HepG2 (cell line): Measurements from ENCODE around the gene WDR82. TPM values are rescaled to one million over a fixed set of nuclear protein-coding genes. Genes with fewer than 3 reads are reported as not detected.

Experiments used
- ATAC-seq: fragments of 200-7000 bp; cut with Tn5 transposase; 3 replicates; pipeline ENCODE4 v1.9.1; 2020; ENCODE audit warnings: mild to moderate bottlenecking, moderate library complexity
- BruUV-seq: library from RNA; stranded (reverse); fragments of 400-500 nt; replicated peaks from 2 replicates; lab custom pipeline; 2021; lab: Mats Ljungman, UMichigan
- CTCF ChIA-PET: fragments of 300-600 bp; formaldehyde crosslinking; extraction: SDS; loops from one replicate; lab custom pipeline; 2021; ENCODE audit warnings: low total read pairs, inconsistent platforms, low intra/inter-chr PET ratio; lab: Yijun Ruan, JAX
- POLR2A ChIA-PET: fragments of 350-600 bp; sonication (Branson Sonifier 250); formaldehyde crosslinking; loops from one replicate; lab custom pipeline; 2020; ENCODE audit warnings: antibody characterized with exemption, inconsistent platforms; lab: Yijun Ruan, JAX
- DNase-seq: peaks from one replicate; pipeline ENCODE4 v3.0.0-alpha.2; 2015; ENCODE audit warnings: low spot score
- FAIRE-seq: peaks from 3 replicates; lab custom pipeline; 2011; peaks lifted over from hg19 to GRCh38; lab: Jason Lieb, UNC
- H2AFZ ChIP-seq: one replicate; pipeline ENCODE4 v1.6.1; 2011; ENCODE audit warnings: low read length, inconsistent platforms
- H3K27ac ChIP-seq: fragments of 300-600 bp; 3 replicates; pipeline ENCODE4 v1.8.0; 2011; ENCODE audit warnings: mixed run types, mild to moderate bottlenecking, mixed read lengths, low read length, inconsistent platforms; ENCODE audit not compliant: insufficient read depth; ENCODE audit errors: extremely low read length
- H3K27me3 ChIP-seq, 2 experiments: fragments of 200-600 bp in 1 of 2; 2 replicates in 1 of 2; 3 replicates in 1 of 2; pipeline versions ENCODE4 v1.6.0 to v1.8.0; 2011; ENCODE audit warnings: low read length in 2 of 2, mild to moderate bottlenecking in 2 of 2, moderate library complexity in 2 of 2, inconsistent platforms in 1 of 2; ENCODE audit not compliant: insufficient read depth in 2 of 2, control insufficient read depth in 1 of 2
- H3K36me3 ChIP-seq, 2 experiments: fragments of 200-600 bp in 1 of 2; replicated peaks in 1 of 2; 2 replicates in 1 of 2; 3 replicates in 1 of 2; pipeline versions ENCODE4 v1.5.1 to v1.8.0; 2011; ENCODE audit warnings: low read length in 2 of 2, inconsistent platforms in 1 of 2; ENCODE audit not compliant: insufficient read depth in 2 of 2, control insufficient read depth in 1 of 2
- H3K4me1 ChIP-seq: 2 replicates; pipeline ENCODE4 v1.5.1; 2012; ENCODE audit warnings: low read length, inconsistent platforms; ENCODE audit not compliant: insufficient read depth
- H3K4me2 ChIP-seq: 2 replicates; pipeline ENCODE4 v1.6.0; 2011; ENCODE audit warnings: low read depth, low read length, inconsistent platforms
- H3K4me3 ChIP-seq, 3 experiments: fragments of 200-600 bp in 1 of 3; sonication (generic), shearing (Covaris generic) in 1 of 3; replicated peaks in 1 of 3; 2 replicates each; pipeline ENCODE4 v1.5.1; 2011 to 2016; ENCODE audit warnings: low read length in 3 of 3, inconsistent platforms in 2 of 3, low read depth in 2 of 3, mild to moderate bottlenecking in 2 of 3, control low read depth in 1 of 3, mixed read lengths in 1 of 3; ENCODE audit not compliant: insufficient read depth in 1 of 3
- H3K79me2 ChIP-seq: one replicate; pipeline ENCODE4 v1.6.1; 2011; ENCODE audit warnings: low read length, inconsistent platforms; ENCODE audit not compliant: insufficient read depth
- H3K9ac ChIP-seq: 2 replicates; pipeline ENCODE4 v1.6.0; 2011; ENCODE audit warnings: mild to moderate bottlenecking, low read depth, low read length, inconsistent platforms; ENCODE audit not compliant: insufficient read depth
- H3K9me3 ChIP-seq: 2 replicates; pipeline ENCODE4 v1.5.1; 2012; ENCODE audit warnings: mild to moderate bottlenecking, low read length
- H4K20me1 ChIP-seq: 2 replicates; pipeline ENCODE4 v1.6.0; 2011; ENCODE audit warnings: inconsistent platforms, mild to moderate bottlenecking, low read length, moderate library complexity; ENCODE audit not compliant: insufficient read depth
- AKAP8 ChIP-seq: sonication (generic); formaldehyde crosslinking; IDR thresholded peaks from 2 replicates; pipeline ENCODE4 v1.5.1; 2020; ENCODE audit warnings: mild to moderate bottlenecking, missing genetic modification reagents
- BORCS8-MEF2B ChIP-seq: sonication (generic); formaldehyde crosslinking; IDR thresholded peaks from 2 replicates; pipeline ENCODE4 v1.8.0; 2022; ENCODE audit warnings: mild to moderate bottlenecking, missing genetic modification reagents
- KDM5B ChIP-seq: sonication (generic); formaldehyde crosslinking; IDR thresholded peaks from 2 replicates; pipeline ENCODE4 v1.4.0; 2020; ENCODE audit warnings: missing genetic modification reagents, mild to moderate bottlenecking, borderline replicate concordance
- MAFK ChIP-seq, 2 experiments: IDR thresholded peaks in 1 of 2; conservative IDR thresholded peaks in 1 of 2; 2 replicates each; pipeline ENCODE4 v1.6.1; 2011; ENCODE audit warnings: improper control_type of control experiment in 2 of 2, low read length in 2 of 2
- MYNN ChIP-seq: sonication (generic); formaldehyde crosslinking; IDR thresholded peaks from 2 replicates; pipeline ENCODE4 v1.4.0; 2020; ENCODE audit warnings: mild to moderate bottlenecking, low read depth, missing genetic modification reagents
- NCOA2 ChIP-seq: sonication (generic); formaldehyde crosslinking; IDR thresholded peaks from 2 replicates; pipeline ENCODE4 v1.8.0; 2022; ENCODE audit warnings: inconsistent platforms
- NFKBIZ ChIP-seq: IDR thresholded peaks from 2 replicates; pipeline ENCODE4 v1.6.1; 2018; ENCODE audit warnings: missing genetic modification reagents, missing compliant biosample characterization
- POLR2A ChIP-seq, 2 experiments: IDR thresholded peaks; 2 replicates each; pipeline ENCODE4 v1.6.1; 2011; ENCODE audit warnings: low read depth in 2 of 2, low read length in 2 of 2, mild to moderate bottlenecking in 1 of 2, moderate library complexity in 1 of 2; ENCODE audit not compliant: insufficient read depth in 1 of 2
- REL ChIP-seq: sonication (generic); formaldehyde crosslinking; conservative IDR thresholded peaks from 2 replicates; pipeline ENCODE4 v1.8.0; 2022; ENCODE audit warnings: mild to moderate bottlenecking, missing genetic modification reagents, moderate library complexity
- TARDBP ChIP-seq: sonication (generic); formaldehyde crosslinking; IDR thresholded peaks from 2 replicates; pipeline ENCODE4 v1.8.0; 2022; ENCODE audit warnings: mild to moderate bottlenecking, missing genetic modification reagents
- TOPORS ChIP-seq: sonication (generic); formaldehyde crosslinking; IDR thresholded peaks from 2 replicates; pipeline ENCODE4 v1.8.0; 2023; ENCODE audit warnings: mild to moderate bottlenecking, missing genetic modification reagents
- XBP1 ChIP-seq: sonication (generic); formaldehyde crosslinking; IDR thresholded peaks from 2 replicates; pipeline ENCODE4 v1.5.0; 2020; ENCODE audit warnings: missing genetic modification reagents
- ZBTB3 ChIP-seq: sonication (generic); formaldehyde crosslinking; IDR thresholded peaks from 2 replicates; pipeline ENCODE4 v1.4.0; 2020; ENCODE audit warnings: low read depth, mild to moderate bottlenecking, moderate library complexity, missing genetic modification reagents, borderline replicate concordance
- ZNF225 ChIP-seq: sonication (generic); formaldehyde crosslinking; IDR thresholded peaks from 2 replicates; pipeline ENCODE4 v1.4.0; 2020; ENCODE audit warnings: mild to moderate bottlenecking, missing genetic modification reagents
- ZNF33A ChIP-seq: sonication (generic); formaldehyde crosslinking; IDR thresholded peaks from 2 replicates; pipeline ENCODE4 v1.5.1; 2020; ENCODE audit warnings: missing genetic modification reagents, mild to moderate bottlenecking, moderate library complexity, borderline replicate concordance
- ZNF451 ChIP-seq: sonication (generic); formaldehyde crosslinking; IDR thresholded peaks from 2 replicates; pipeline ENCODE4 v1.5.0; 2020; ENCODE audit warnings: mild to moderate bottlenecking, missing genetic modification reagents
- ZNF7 ChIP-seq: IDR thresholded peaks from 2 replicates; pipeline ENCODE4 v1.6.1; 2016; ENCODE audit warnings: missing biosample characterization, missing genetic modification reagents
- WGBS: methylation state at CpG from one replicate; pipeline ENCODE4 v1.1.6; 2017; ENCODE audit warnings: low lambda C conversion rate; 5-methylcytosine and 5-hydroxymethylcytosine counted together
- in situ Hi-C: cut with HindIII; loops from 2 replicates; pipeline ENCODE4 v1.10.0; 2017; ENCODE audit warnings: low pct_unique_long_range_greater_than_20kb; ENCODE audit not compliant: extremely low pct_ligation_motif_present
- intact Hi-C: fragments of 100-400 bp; cut with micrococcal nuclease; formaldehyde crosslinking; loops from one replicate; pipeline ENCODE4 v1.10.0; 2022; ENCODE audit not compliant: unreplicated experiment
- polyA plus RNA-seq, 8 experiments: library from polyadenylated mRNA; depleted of rRNA in 3 of 8; stranded (reverse) in 7 of 8; unstranded in 1 of 8; fragments of >200 nt; fragmentation: Illumina TruSeq in 4 of 8; extraction: Trizol in 4 of 8; gene quantifications; 2 replicates each; pipeline versions ENCODE4 v1.2.1 to v1.2.3, GENCODE V29; 2011 to 2016; ENCODE audit warnings: low read depth in 4 of 8, missing spikeins in 1 of 8, mixed read lengths in 1 of 8; ENCODE audit not compliant: insufficient read depth in 1 of 8
- total RNA-seq, 5 experiments: library from RNA; depleted of rRNA; stranded (reverse); fragments of >200 nt; fragmentation: Illumina TruSeq; extraction: Trizol; gene quantifications; 2 replicates each; pipeline ENCODE4 v1.2.3, GENCODE V29; 2016; ENCODE audit warnings: low read depth in 1 of 5
- TF ChIP-seq, protein P1 (sequence below): sonication (generic); formaldehyde crosslinking; IDR thresholded peaks from 2 replicates; pipeline ENCODE4 v1.4.0; 2020; ENCODE audit warnings: mild to moderate bottlenecking, missing genetic modification reagents
- TF ChIP-seq, protein P2 (sequence below): sonication (generic); formaldehyde crosslinking; IDR thresholded peaks from 2 replicates; pipeline ENCODE4 v1.4.0; 2020; ENCODE audit warnings: missing genetic modification reagents

The WDR82 gene
- total and polyA plus RNA-seq, 2 of the 13 experiments (the other 11 are each of a cell fraction or from before 2014, with no cell fraction given), result 39.1 to 59.5 TPM

DNA sequence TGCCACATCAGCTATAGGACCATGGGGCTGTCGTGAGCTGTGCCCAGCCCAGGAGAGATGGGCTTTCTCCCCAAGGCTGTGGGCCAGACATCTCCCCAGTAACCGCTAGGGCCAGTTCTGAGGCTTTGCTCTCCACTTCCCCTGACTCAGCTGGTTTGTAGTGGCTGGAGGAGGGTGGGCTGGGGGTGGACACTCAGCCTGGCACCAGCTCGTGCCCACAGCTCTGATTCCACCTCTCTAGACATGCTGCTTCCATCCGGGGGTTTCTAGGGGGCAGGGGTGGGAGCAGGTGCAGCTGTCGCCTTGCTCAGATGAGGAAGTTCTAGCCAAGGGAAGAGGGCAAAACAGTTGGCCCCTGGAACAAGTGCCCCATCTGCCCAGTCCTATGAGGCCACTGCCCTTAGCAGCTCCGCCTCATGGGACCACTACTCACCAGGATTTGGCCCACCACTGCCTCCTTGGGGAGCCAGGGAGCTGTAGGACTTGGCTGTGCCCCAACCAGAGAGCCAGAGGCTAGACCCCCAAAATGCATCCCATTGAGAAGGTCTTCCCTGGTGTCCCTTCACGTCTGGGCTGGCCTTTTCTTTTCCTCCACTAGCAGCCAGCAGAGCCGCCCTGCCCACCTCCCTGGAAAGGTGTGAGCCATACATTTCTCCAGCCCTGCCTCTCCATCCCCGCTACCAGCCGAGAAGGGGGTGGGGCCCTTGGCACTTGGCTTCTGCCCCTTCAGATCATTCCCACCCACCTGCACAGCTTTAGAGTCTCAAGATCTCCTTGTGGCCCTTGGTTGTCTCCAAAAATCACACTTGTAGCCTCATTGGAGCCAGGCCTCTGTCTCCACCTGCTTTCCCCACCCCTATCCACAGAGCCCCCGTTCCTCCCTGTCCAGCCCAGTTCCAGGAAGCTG is 19.0 kb upstream of the WDR82 start:
- peaks cover 47% of the 10 kb centered on the region for H3K4me1 ChIP-seq
- in situ Hi-C loops (no loop called here), intact Hi-C loops (loop anchor here (1.0 kb wide), 1 partner anchor 7 kb away; no protein-coding TSS in a partner anchor)
- DNase-seq (no peak), ATAC-seq (0 out of 3 replicates have a peak, but pooled peaks have one; percentile 0), FAIRE-seq (no peak)
- WGBS, result 61% methylated on average over 7 of the region's 11 CpGs
- CTCF ChIA-PET, result no interaction called here
- H3K79me2 ChIP-seq, result no peaks in the 10 kb centered on the region
- H3K9ac ChIP-seq, result no peak overlapping the region
- H4K20me1 ChIP-seq, result peaks cover 24% of the 10 kb centered on the region
- H3K36me3 ChIP-seq, result peaks cover 7 to 12% of the 10 kb centered on the region in 2 experiments; a peak in 2 of 5 replicates
- H2AFZ ChIP-seq, result no peak overlapping the region
- H3K27me3 ChIP-seq, result no peaks in the 10 kb centered on the region
- POLR2A ChIA-PET, result interaction anchor here (0.7 to 5.4 kb wide), 9 partner anchors 9 to 77 kb away, joined by 4 to 113 read pairs (median 11); partner anchors contain the start of genes GLYCTK, TWF2 and WDR82
- peak overlapping the region; percentile 75; the same call in 1 of the 2 replicates for H3K4me2 ChIP-seq
- no peaks in the 10 kb centered on the region for H3K9me3 ChIP-seq
- H3K27ac ChIP-seq, result no peak overlapping the region
- no peak overlapping the region for H3K4me3 ChIP-seq
- no TSS peak for BruUV-seq
- TF ChIP-seq BORCS8-MEF2B (0 out of 2 replicates have a peak, but pooled peaks have one; percentile 46), ZNF33A (CRISPR knock-in tag) (no peak), MYNN (CRISPR knock-in tag) (no peak), POLR2A (IDR thresholded peaks at IDR 0.05; ENCODE audit: insufficient read depth in 1 of 2, low read depth in 2 of 2, low read length in 2 of 2) (peak in 1 of 2 experiments; percentile 46; a peak in 1 of 4 replicates), ZNF225 (no peak), REL (no peak), AKAP8 (CRISPR knock-in tag) (peak; percentile 26; the same call in 1 of the 2 replicates), KDM5B (CRISPR knock-in tag) (no peak), MAFK (conservative IDR thresholded peaks at IDR 0.05 in 1 of 2, IDR thresholded peaks at IDR 0.05 in 1 of 2; ENCODE audit: low read length in 2 of 2) (peak in 1 of 2 experiments; percentile 53; a peak in 1 of 4 replicates), ZNF451 (CRISPR knock-in tag) (no peak), NFKBIZ (CRISPR knock-in tag) (no peak), ZBTB3 (CRISPR knock-in tag) (no peak), NCOA2 (CRISPR knock-in tag) (no peak), XBP1 (CRISPR knock-in tag) (no peak), ZNF7 (CRISPR knock-in tag) (no peak), TOPORS (CRISPR knock-in tag) (peak; percentile 50; the same call in 1 of the 2 replicates), TARDBP (CRISPR knock-in tag) (peak; percentile 70)
- TF ChIP-seq, protein P1, sequence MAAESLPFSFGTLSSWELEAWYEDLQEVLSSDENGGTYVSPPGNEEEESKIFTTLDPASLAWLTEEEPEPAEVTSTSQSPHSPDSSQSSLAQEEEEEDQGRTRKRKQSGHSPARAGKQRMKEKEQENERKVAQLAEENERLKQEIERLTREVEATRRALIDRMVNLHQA (CRISPR knock-in tag), result no peak
- TF ChIP-seq, protein P2, sequence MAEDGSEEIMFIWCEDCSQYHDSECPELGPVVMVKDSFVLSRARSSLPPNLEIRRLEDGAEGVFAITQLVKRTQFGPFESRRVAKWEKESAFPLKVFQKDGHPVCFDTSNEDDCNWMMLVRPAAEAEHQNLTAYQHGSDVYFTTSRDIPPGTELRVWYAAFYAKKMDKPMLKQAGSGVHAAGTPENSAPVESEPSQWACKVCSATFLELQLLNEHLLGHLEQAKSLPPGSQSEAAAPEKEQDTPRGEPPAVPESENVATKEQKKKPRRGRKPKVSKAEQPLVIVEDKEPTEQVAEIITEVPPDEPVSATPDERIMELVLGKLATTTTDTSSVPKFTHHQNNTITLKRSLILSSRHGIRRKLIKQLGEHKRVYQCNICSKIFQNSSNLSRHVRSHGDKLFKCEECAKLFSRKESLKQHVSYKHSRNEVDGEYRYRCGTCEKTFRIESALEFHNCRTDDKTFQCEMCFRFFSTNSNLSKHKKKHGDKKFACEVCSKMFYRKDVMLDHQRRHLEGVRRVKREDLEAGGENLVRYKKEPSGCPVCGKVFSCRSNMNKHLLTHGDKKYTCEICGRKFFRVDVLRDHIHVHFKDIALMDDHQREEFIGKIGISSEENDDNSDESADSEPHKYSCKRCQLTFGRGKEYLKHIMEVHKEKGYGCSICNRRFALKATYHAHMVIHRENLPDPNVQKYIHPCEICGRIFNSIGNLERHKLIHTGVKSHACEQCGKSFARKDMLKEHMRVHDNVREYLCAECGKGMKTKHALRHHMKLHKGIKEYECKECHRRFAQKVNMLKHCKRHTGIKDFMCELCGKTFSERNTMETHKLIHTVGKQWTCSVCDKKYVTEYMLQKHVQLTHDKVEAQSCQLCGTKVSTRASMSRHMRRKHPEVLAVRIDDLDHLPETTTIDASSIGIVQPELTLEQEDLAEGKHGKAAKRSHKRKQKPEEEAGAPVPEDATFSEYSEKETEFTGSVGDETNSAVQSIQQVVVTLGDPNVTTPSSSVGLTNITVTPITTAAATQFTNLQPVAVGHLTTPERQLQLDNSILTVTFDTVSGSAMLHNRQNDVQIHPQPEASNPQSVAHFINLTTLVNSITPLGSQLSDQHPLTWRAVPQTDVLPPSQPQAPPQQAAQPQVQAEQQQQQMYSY (CRISPR knock-in tag), result no peak
